ENCODE results near the gene MIF4GD.

DNA sequence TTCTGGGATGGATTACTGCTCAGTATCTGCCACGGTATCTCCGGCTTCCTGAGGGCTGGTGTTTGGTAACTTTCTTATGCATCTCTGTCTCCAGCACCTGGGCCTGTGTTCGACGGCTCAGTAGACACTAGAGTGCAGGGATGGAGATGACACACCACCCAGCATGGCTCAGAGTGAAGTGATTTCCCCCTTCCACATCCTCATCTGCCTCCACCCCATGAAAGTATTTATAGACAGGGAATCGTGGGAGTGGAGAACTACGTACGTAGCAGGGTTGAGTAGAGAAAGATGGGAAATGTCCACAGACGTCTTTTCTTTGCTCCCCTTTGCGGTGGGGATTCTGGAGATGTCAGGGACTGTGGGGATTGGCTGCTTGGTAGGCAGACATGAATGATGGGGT, 30.0 kb upstream of the MIF4GD start:
- TF ChIP-seq GATA2 (IDR thresholded peaks at IDR 0.05; ENCODE audit: low read depth, low read length) (no peak), GATA3 (IDR thresholded peaks at IDR 0.05; ENCODE audit: low read depth, low read length) (no peak)

All from SH-SY5Y (cell line).